HepG2 (cell line): ENCODE results near the gene ARL14EPL. TPM values are rescaled to one million over a fixed set of nuclear protein-coding genes. Genes with fewer than 3 reads are reported as not detected.

Experiments used
- ATAC-seq: fragments of 200-7000 bp; cut with Tn5 transposase; 3 replicates; pipeline ENCODE4 v1.9.1; 2020; ENCODE audit warnings: mild to moderate bottlenecking, moderate library complexity
- BruUV-seq: library from RNA; stranded (reverse); fragments of 400-500 nt; replicated peaks from 2 replicates; lab custom pipeline; 2021; lab: Mats Ljungman, UMichigan
- CTCF ChIA-PET: fragments of 300-600 bp; formaldehyde crosslinking; extraction: SDS; loops from one replicate; lab custom pipeline; 2021; ENCODE audit warnings: low total read pairs, inconsistent platforms, low intra/inter-chr PET ratio; lab: Yijun Ruan, JAX
- POLR2A ChIA-PET: fragments of 350-600 bp; sonication (Branson Sonifier 250); formaldehyde crosslinking; loops from one replicate; lab custom pipeline; 2020; ENCODE audit warnings: antibody characterized with exemption, inconsistent platforms; lab: Yijun Ruan, JAX
- DNase-seq: peaks from one replicate; pipeline ENCODE4 v3.0.0-alpha.2; 2015; ENCODE audit warnings: low spot score
- FAIRE-seq: peaks from 3 replicates; lab custom pipeline; 2011; peaks lifted over from hg19 to GRCh38; lab: Jason Lieb, UNC
- H2AFZ ChIP-seq: one replicate; pipeline ENCODE4 v1.6.1; 2011; ENCODE audit warnings: low read length, inconsistent platforms
- H3K27ac ChIP-seq: fragments of 300-600 bp; 3 replicates; pipeline ENCODE4 v1.8.0; 2011; ENCODE audit warnings: mixed run types, mild to moderate bottlenecking, mixed read lengths, low read length, inconsistent platforms; ENCODE audit not compliant: insufficient read depth; ENCODE audit errors: extremely low read length
- H3K27me3 ChIP-seq, 2 experiments: fragments of 200-600 bp in 1 of 2; 2 replicates in 1 of 2; 3 replicates in 1 of 2; pipeline versions ENCODE4 v1.6.0 to v1.8.0; 2011; ENCODE audit warnings: low read length in 2 of 2, mild to moderate bottlenecking in 2 of 2, moderate library complexity in 2 of 2, inconsistent platforms in 1 of 2; ENCODE audit not compliant: insufficient read depth in 2 of 2, control insufficient read depth in 1 of 2
- H3K36me3 ChIP-seq, 2 experiments: fragments of 200-600 bp in 1 of 2; replicated peaks in 1 of 2; 2 replicates in 1 of 2; 3 replicates in 1 of 2; pipeline versions ENCODE4 v1.5.1 to v1.8.0; 2011; ENCODE audit warnings: low read length in 2 of 2, inconsistent platforms in 1 of 2; ENCODE audit not compliant: insufficient read depth in 2 of 2, control insufficient read depth in 1 of 2
- H3K4me1 ChIP-seq: 2 replicates; pipeline ENCODE4 v1.5.1; 2012; ENCODE audit warnings: low read length, inconsistent platforms; ENCODE audit not compliant: insufficient read depth
- H3K4me2 ChIP-seq: 2 replicates; pipeline ENCODE4 v1.6.0; 2011; ENCODE audit warnings: low read depth, low read length, inconsistent platforms
- H3K4me3 ChIP-seq, 3 experiments: fragments of 200-600 bp in 1 of 3; sonication (generic), shearing (Covaris generic) in 1 of 3; replicated peaks in 1 of 3; 2 replicates each; pipeline ENCODE4 v1.5.1; 2011 to 2016; ENCODE audit warnings: low read length in 3 of 3, inconsistent platforms in 2 of 3, low read depth in 2 of 3, mild to moderate bottlenecking in 2 of 3, control low read depth in 1 of 3, mixed read lengths in 1 of 3; ENCODE audit not compliant: insufficient read depth in 1 of 3
- H3K79me2 ChIP-seq: one replicate; pipeline ENCODE4 v1.6.1; 2011; ENCODE audit warnings: low read length, inconsistent platforms; ENCODE audit not compliant: insufficient read depth
- H3K9ac ChIP-seq: 2 replicates; pipeline ENCODE4 v1.6.0; 2011; ENCODE audit warnings: mild to moderate bottlenecking, low read depth, low read length, inconsistent platforms; ENCODE audit not compliant: insufficient read depth
- H3K9me3 ChIP-seq: 2 replicates; pipeline ENCODE4 v1.5.1; 2012; ENCODE audit warnings: mild to moderate bottlenecking, low read length
- H4K20me1 ChIP-seq: 2 replicates; pipeline ENCODE4 v1.6.0; 2011; ENCODE audit warnings: inconsistent platforms, mild to moderate bottlenecking, low read length, moderate library complexity; ENCODE audit not compliant: insufficient read depth
- GFI1 ChIP-seq: sonication (generic); formaldehyde crosslinking; IDR thresholded peaks from 2 replicates; pipeline ENCODE4 v1.5.0; 2020; ENCODE audit warnings: missing genetic modification reagents, mild to moderate bottlenecking, borderline replicate concordance
- IRF1 ChIP-seq: sonication (generic); formaldehyde crosslinking; IDR thresholded peaks from 2 replicates; pipeline ENCODE4 v1.4.0; 2020; ENCODE audit warnings: low read depth, mild to moderate bottlenecking, missing genetic modification reagents
- ZBED4 ChIP-seq: sonication (generic); formaldehyde crosslinking; IDR thresholded peaks from 2 replicates; pipeline ENCODE4 v1.4.0; 2020; ENCODE audit warnings: missing genetic modification reagents, borderline replicate concordance
- ZNF772 ChIP-seq: sonication (generic); formaldehyde crosslinking; IDR thresholded peaks from 2 replicates; pipeline ENCODE4 v1.5.0; 2020; ENCODE audit warnings: mild to moderate bottlenecking, missing genetic modification reagents
- ZNF891 ChIP-seq: sonication (generic); formaldehyde crosslinking; IDR thresholded peaks from 2 replicates; pipeline ENCODE4 v1.5.0; 2020; ENCODE audit warnings: mild to moderate bottlenecking, missing genetic modification reagents
- WGBS: methylation state at CpG from one replicate; pipeline ENCODE4 v1.1.6; 2017; ENCODE audit warnings: low lambda C conversion rate; 5-methylcytosine and 5-hydroxymethylcytosine counted together
- in situ Hi-C: cut with HindIII; loops from 2 replicates; pipeline ENCODE4 v1.10.0; 2017; ENCODE audit warnings: low pct_unique_long_range_greater_than_20kb; ENCODE audit not compliant: extremely low pct_ligation_motif_present
- intact Hi-C: fragments of 100-400 bp; cut with micrococcal nuclease; formaldehyde crosslinking; loops from one replicate; pipeline ENCODE4 v1.10.0; 2022; ENCODE audit not compliant: unreplicated experiment
- polyA plus RNA-seq, 8 experiments: library from polyadenylated mRNA; depleted of rRNA in 3 of 8; stranded (reverse) in 7 of 8; unstranded in 1 of 8; fragments of >200 nt; fragmentation: Illumina TruSeq in 4 of 8; extraction: Trizol in 4 of 8; gene quantifications; 2 replicates each; pipeline versions ENCODE4 v1.2.1 to v1.2.3, GENCODE V29; 2011 to 2016; ENCODE audit warnings: low read depth in 4 of 8, missing spikeins in 1 of 8, mixed read lengths in 1 of 8; ENCODE audit not compliant: insufficient read depth in 1 of 8
- total RNA-seq, 5 experiments: library from RNA; depleted of rRNA; stranded (reverse); fragments of >200 nt; fragmentation: Illumina TruSeq; extraction: Trizol; gene quantifications; 2 replicates each; pipeline ENCODE4 v1.2.3, GENCODE V29; 2016; ENCODE audit warnings: low read depth in 1 of 5

ARL14EPL gene
- total and polyA plus RNA-seq, 2 of the 13 experiments (the other 11 are each of a cell fraction or from before 2014, with no cell fraction given): not detected

- ATAC-seq (no peak), FAIRE-seq (no peak), DNase-seq (no peak)
- H3K9me3 ChIP-seq: no peaks in the 10 kb centered on the region
- CTCF ChIA-PET: no interaction called here
- no peaks in the 10 kb centered on the region for H3K79me2 ChIP-seq
- WGBS: 2% methylated on average over 3 of the region's 3 CpGs
- no peak overlapping the region for H3K9ac ChIP-seq
- TF ChIP-seq ZBED4 (no peak), ZNF772 (CRISPR knock-in tag) (no peak), GFI1 (CRISPR knock-in tag) (no peak), IRF1 (CRISPR knock-in tag) (no peak), ZNF891 (CRISPR knock-in tag) (no peak)
- no TSS peak for BruUV-seq
- H2AFZ ChIP-seq: no peak overlapping the region
- no peaks in the 10 kb centered on the region for H3K36me3 ChIP-seq
- no peaks in the 10 kb centered on the region for H3K4me1 ChIP-seq
- no peaks in the 10 kb centered on the region for H4K20me1 ChIP-seq
- POLR2A ChIA-PET: no interaction called here
- H3K27ac ChIP-seq: no peak overlapping the region
- H3K27me3 ChIP-seq: peaks cover 0 to 8% of the 10 kb centered on the region in 2 experiments; a peak in 3 of 5 replicates
- intact Hi-C loops: no loop called here
- no peak overlapping the region for H3K4me3 ChIP-seq
- H3K4me2 ChIP-seq: no peak overlapping the region
- in situ Hi-C loops: no loop called here
These were observed 5.1 kb downstream of the ARL14EPL start for GRCh38 chr5:116037236-116037822.
